NCI-H446 (cell line): ENCODE data around the gene AKR1D1.
"Not testable (repeated sequence)": the region's sequence is repeated elsewhere in the genome, so short reads cannot be mapped to it uniquely, and the experiment has no call there.

Experiments
- DNase-seq, 2 experiments: peaks; one replicate each; lab custom pipeline; 2025; lab: John Stamatoyannopoulos, UW

Gene AKR1D1

GRCh38 chr7:138122162-138122561, 45.9 kb downstream of the AKR1D1 start:
- no peak for DNase-seq

GRCh38 chr7:138125119-138125518, 48.9 kb downstream of the AKR1D1 start:
- no peak for DNase-seq

GRCh38 chr7:138125598-138126111, 49.4 kb downstream of the AKR1D1 start:
- DNase-seq, result no peak

GRCh38 chr7:138126928-138127327, 50.7 kb downstream of the AKR1D1 start:
- no peak for DNase-seq

GRCh38 chr7:138127996-138128395, 51.7 kb downstream of the AKR1D1 start:
- no peak for DNase-seq

GRCh38 chr7:138129551-138130165, 53.4 kb downstream of the AKR1D1 start:
- no peak for DNase-seq

- no peak for DNase-seq
Measured at GRCh38 chr7:138137423-138138171, 61.3 kb downstream of the AKR1D1 start.

GRCh38 chr7:138138244-138138643, 62.0 kb downstream of the AKR1D1 start:
- DNase-seq, result no peak

- DNase-seq, result no peak
Measured at GRCh38 chr7:138142583-138143201, 66.4 kb downstream of the AKR1D1 start.

- DNase-seq, result peak in 1 of 2 experiments; percentile 1
Measured at GRCh38 chr7:138144958-138145357, 68.7 kb downstream of the AKR1D1 start.

- not testable (repeated sequence) for DNase-seq
Measured at GRCh38 chr7:138146221-138146620, 70.0 kb downstream of the AKR1D1 start.

- not testable (repeated sequence) for DNase-seq
Measured at GRCh38 chr7:138146757-138147734, 70.8 kb downstream of the AKR1D1 start.

- DNase-seq, result no peak
Measured at GRCh38 chr7:138151731-138152577, 75.7 kb downstream of the AKR1D1 start.

- no peak for DNase-seq
Measured at GRCh38 chr7:138154661-138155060, 78.4 kb downstream of the AKR1D1 start.

- DNase-seq, result no peak
Measured at GRCh38 chr7:138157702-138158101, 81.4 kb downstream of the AKR1D1 start.

- DNase-seq, result no peak
Measured at GRCh38 chr7:138158739-138159528, 82.7 kb downstream of the AKR1D1 start.

- peak; percentile 89 to 97 for DNase-seq
Measured at GRCh38 chr7:138161600-138162081, 85.4 kb downstream of the AKR1D1 start.

GRCh38 chr7:138162236-138162635, 86.0 kb downstream of the AKR1D1 start:
- DNase-seq, result peak in 1 of 2 experiments; percentile 22

- DNase-seq, result no peak
Measured at GRCh38 chr7:138163800-138164199, 87.5 kb downstream of the AKR1D1 start.

- DNase-seq, result no peak
Measured at GRCh38 chr7:138164804-138165203, 88.5 kb downstream of the AKR1D1 start.
